HepG2 (cell line): Measurements from ENCODE around the gene CYP4A11. TPM values are rescaled to one million over a fixed set of nuclear protein-coding genes. Genes with fewer than 3 reads are reported as not detected.
"Not testable (repeated sequence)": the region's sequence is repeated elsewhere in the genome, so short reads cannot be mapped to it uniquely, and the experiment has no call there.

Experiments used
- ATAC-seq: fragments of 200-7000 bp; cut with Tn5 transposase; 3 replicates; pipeline ENCODE4 v1.9.1; 2020; ENCODE audit warnings: mild to moderate bottlenecking, moderate library complexity
- BruUV-seq: library from RNA; stranded (reverse); fragments of 400-500 nt; replicated peaks from 2 replicates; lab custom pipeline; 2021; lab: Mats Ljungman, UMichigan
- CTCF ChIA-PET: fragments of 300-600 bp; formaldehyde crosslinking; extraction: SDS; loops from one replicate; lab custom pipeline; 2021; ENCODE audit warnings: low total read pairs, inconsistent platforms, low intra/inter-chr PET ratio; lab: Yijun Ruan, JAX
- POLR2A ChIA-PET: fragments of 350-600 bp; sonication (Branson Sonifier 250); formaldehyde crosslinking; loops from one replicate; lab custom pipeline; 2020; ENCODE audit warnings: antibody characterized with exemption, inconsistent platforms; lab: Yijun Ruan, JAX
- DNase-seq: peaks from one replicate; pipeline ENCODE4 v3.0.0-alpha.2; 2015; ENCODE audit warnings: low spot score
- FAIRE-seq: peaks from 3 replicates; lab custom pipeline; 2011; peaks lifted over from hg19 to GRCh38; lab: Jason Lieb, UNC
- H2AFZ ChIP-seq: one replicate; pipeline ENCODE4 v1.6.1; 2011; ENCODE audit warnings: low read length, inconsistent platforms
- H3K27ac ChIP-seq: fragments of 300-600 bp; 3 replicates; pipeline ENCODE4 v1.8.0; 2011; ENCODE audit warnings: mixed run types, mild to moderate bottlenecking, mixed read lengths, low read length, inconsistent platforms; ENCODE audit not compliant: insufficient read depth; ENCODE audit errors: extremely low read length
- H3K27me3 ChIP-seq, 2 experiments: fragments of 200-600 bp in 1 of 2; 2 replicates in 1 of 2; 3 replicates in 1 of 2; pipeline versions ENCODE4 v1.6.0 to v1.8.0; 2011; ENCODE audit warnings: low read length in 2 of 2, mild to moderate bottlenecking in 2 of 2, moderate library complexity in 2 of 2, inconsistent platforms in 1 of 2; ENCODE audit not compliant: insufficient read depth in 2 of 2, control insufficient read depth in 1 of 2
- H3K36me3 ChIP-seq, 2 experiments: fragments of 200-600 bp in 1 of 2; replicated peaks in 1 of 2; 2 replicates in 1 of 2; 3 replicates in 1 of 2; pipeline versions ENCODE4 v1.5.1 to v1.8.0; 2011; ENCODE audit warnings: low read length in 2 of 2, inconsistent platforms in 1 of 2; ENCODE audit not compliant: insufficient read depth in 2 of 2, control insufficient read depth in 1 of 2
- H3K4me1 ChIP-seq: 2 replicates; pipeline ENCODE4 v1.5.1; 2012; ENCODE audit warnings: low read length, inconsistent platforms; ENCODE audit not compliant: insufficient read depth
- H3K4me2 ChIP-seq: 2 replicates; pipeline ENCODE4 v1.6.0; 2011; ENCODE audit warnings: low read depth, low read length, inconsistent platforms
- H3K4me3 ChIP-seq, 3 experiments: fragments of 200-600 bp in 1 of 3; sonication (generic), shearing (Covaris generic) in 1 of 3; replicated peaks in 1 of 3; 2 replicates each; pipeline ENCODE4 v1.5.1; 2011 to 2016; ENCODE audit warnings: low read length in 3 of 3, inconsistent platforms in 2 of 3, low read depth in 2 of 3, mild to moderate bottlenecking in 2 of 3, control low read depth in 1 of 3, mixed read lengths in 1 of 3; ENCODE audit not compliant: insufficient read depth in 1 of 3
- H3K79me2 ChIP-seq: one replicate; pipeline ENCODE4 v1.6.1; 2011; ENCODE audit warnings: low read length, inconsistent platforms; ENCODE audit not compliant: insufficient read depth
- H3K9ac ChIP-seq: 2 replicates; pipeline ENCODE4 v1.6.0; 2011; ENCODE audit warnings: mild to moderate bottlenecking, low read depth, low read length, inconsistent platforms; ENCODE audit not compliant: insufficient read depth
- H3K9me3 ChIP-seq: 2 replicates; pipeline ENCODE4 v1.5.1; 2012; ENCODE audit warnings: mild to moderate bottlenecking, low read length
- H4K20me1 ChIP-seq: 2 replicates; pipeline ENCODE4 v1.6.0; 2011; ENCODE audit warnings: inconsistent platforms, mild to moderate bottlenecking, low read length, moderate library complexity; ENCODE audit not compliant: insufficient read depth
- CHD2 ChIP-seq: IDR thresholded peaks from 2 replicates; pipeline ENCODE4 v1.6.1; 2011; ENCODE audit warnings: low read depth, low read length, improper control_type of control experiment
- CHD4 ChIP-seq: fragments of 200-600 bp; sonication (generic); IDR thresholded peaks from 2 replicates; pipeline ENCODE4 v1.7.0; 2017; ENCODE audit warnings: mild to moderate bottlenecking, low read length, borderline replicate concordance
- MBNL3 ChIP-seq: fragments of 250-450 bp; sonication (Bioruptor Pico); conservative IDR thresholded peaks from 2 replicates; pipeline ENCODE4 v1.8.0; 2022; ENCODE audit warnings: mild to moderate bottlenecking, inconsistent platforms
- PITX1 ChIP-seq: sonication (generic); formaldehyde crosslinking; IDR thresholded peaks from 2 replicates; pipeline ENCODE4 v1.5.1; 2020; ENCODE audit warnings: mild to moderate bottlenecking, missing genetic modification reagents
- RAD21 ChIP-seq: fragments of 450-650 bp; formaldehyde crosslinking; IDR thresholded peaks from 2 replicates; pipeline ENCODE4 v1.5.0; 2020; ENCODE audit warnings: mild to moderate bottlenecking
- SMC3 ChIP-seq: IDR thresholded peaks from 2 replicates; pipeline ENCODE4 v1.6.1; 2011; ENCODE audit warnings: low read length, improper control_type of control experiment
- SRF ChIP-seq: IDR thresholded peaks from 2 replicates; pipeline ENCODE4 v1.6.1; 2011; ENCODE audit warnings: mild to moderate bottlenecking, low read depth, low read length, moderate library complexity
- STAG1 ChIP-seq: sonication (generic); formaldehyde crosslinking; IDR thresholded peaks from 2 replicates; pipeline ENCODE4 v1.4.0; 2020; ENCODE audit warnings: missing genetic modification reagents
- TBX3 ChIP-seq: fragments of 450-650 bp; IDR thresholded peaks from 2 replicates; pipeline ENCODE4 v1.6.1; 2017; ENCODE audit warnings: antibody characterized with exemption, mild to moderate bottlenecking, inconsistent platforms, borderline replicate concordance
- ZMYM3 ChIP-seq: sonication (generic); formaldehyde crosslinking; IDR thresholded peaks from 2 replicates; pipeline ENCODE4 v1.5.1; 2020; ENCODE audit warnings: mild to moderate bottlenecking, missing genetic modification reagents
- ZNF124 ChIP-seq: sonication (generic); formaldehyde crosslinking; IDR thresholded peaks from 2 replicates; pipeline ENCODE4 v1.4.0; 2020; ENCODE audit warnings: missing genetic modification reagents
- WGBS: methylation state at CpG from one replicate; pipeline ENCODE4 v1.1.6; 2017; ENCODE audit warnings: low lambda C conversion rate; 5-methylcytosine and 5-hydroxymethylcytosine counted together
- in situ Hi-C: cut with HindIII; loops from 2 replicates; pipeline ENCODE4 v1.10.0; 2017; ENCODE audit warnings: low pct_unique_long_range_greater_than_20kb; ENCODE audit not compliant: extremely low pct_ligation_motif_present
- intact Hi-C: fragments of 100-400 bp; cut with micrococcal nuclease; formaldehyde crosslinking; loops from one replicate; pipeline ENCODE4 v1.10.0; 2022; ENCODE audit not compliant: unreplicated experiment
- polyA plus RNA-seq, 8 experiments: library from polyadenylated mRNA; depleted of rRNA in 3 of 8; stranded (reverse) in 7 of 8; unstranded in 1 of 8; fragments of >200 nt; fragmentation: Illumina TruSeq in 4 of 8; extraction: Trizol in 4 of 8; gene quantifications; 2 replicates each; pipeline versions ENCODE4 v1.2.1 to v1.2.3, GENCODE V29; 2011 to 2016; ENCODE audit warnings: low read depth in 4 of 8, missing spikeins in 1 of 8, mixed read lengths in 1 of 8; ENCODE audit not compliant: insufficient read depth in 1 of 8
- total RNA-seq, 5 experiments: library from RNA; depleted of rRNA; stranded (reverse); fragments of >200 nt; fragmentation: Illumina TruSeq; extraction: Trizol; gene quantifications; 2 replicates each; pipeline ENCODE4 v1.2.3, GENCODE V29; 2016; ENCODE audit warnings: low read depth in 1 of 5
- TF ChIP-seq, protein P1 (sequence below): fragments of 450-650 bp; IDR thresholded peaks from 2 replicates; pipeline ENCODE4 v1.6.1; 2017; ENCODE audit warnings: mild to moderate bottlenecking
- TF ChIP-seq, protein P2 (sequence below), 2 experiments: fragments of 450-650 bp in 1 of 2; sonication (generic) in 1 of 2; formaldehyde crosslinking; IDR thresholded peaks; 2 replicates each; pipeline versions ENCODE4 v1.5.0 to v1.8.0; 2020 to 2022; ENCODE audit warnings: mild to moderate bottlenecking in 1 of 2, missing genetic modification reagents in 1 of 2
- TF ChIP-seq, protein P3 (sequence below): sonication (generic); formaldehyde crosslinking; IDR thresholded peaks from 2 replicates; pipeline ENCODE4 v1.5.0; 2020; ENCODE audit warnings: mild to moderate bottlenecking, missing genetic modification reagents, moderate library complexity

Gene CYP4A11
- total and polyA plus RNA-seq, 2 of the 13 experiments (the other 11 are each of a cell fraction or from before 2014, with no cell fraction given): not detected

DNA sequence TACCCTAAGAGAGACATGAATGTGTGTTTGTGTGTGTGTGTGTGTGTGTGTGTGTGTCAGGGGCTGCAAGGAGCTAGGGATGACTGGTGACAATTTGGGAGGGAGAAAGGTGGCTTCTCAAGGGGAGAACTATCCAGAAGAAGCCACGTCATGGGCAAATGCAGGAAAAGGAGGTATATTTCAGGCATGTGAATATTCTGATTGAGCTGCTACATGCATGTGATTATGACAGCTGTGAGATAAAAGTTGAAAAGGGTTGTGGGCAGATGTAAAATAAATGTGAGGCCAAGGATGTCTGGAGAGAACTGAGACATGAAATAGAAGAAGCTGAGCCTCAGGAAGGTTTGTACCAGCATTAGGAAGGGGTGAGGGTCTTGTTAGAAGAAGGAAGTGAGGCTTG is 4.5 kb downstream of the CYP4A11 start (continued):
- TF ChIP-seq, protein P1, sequence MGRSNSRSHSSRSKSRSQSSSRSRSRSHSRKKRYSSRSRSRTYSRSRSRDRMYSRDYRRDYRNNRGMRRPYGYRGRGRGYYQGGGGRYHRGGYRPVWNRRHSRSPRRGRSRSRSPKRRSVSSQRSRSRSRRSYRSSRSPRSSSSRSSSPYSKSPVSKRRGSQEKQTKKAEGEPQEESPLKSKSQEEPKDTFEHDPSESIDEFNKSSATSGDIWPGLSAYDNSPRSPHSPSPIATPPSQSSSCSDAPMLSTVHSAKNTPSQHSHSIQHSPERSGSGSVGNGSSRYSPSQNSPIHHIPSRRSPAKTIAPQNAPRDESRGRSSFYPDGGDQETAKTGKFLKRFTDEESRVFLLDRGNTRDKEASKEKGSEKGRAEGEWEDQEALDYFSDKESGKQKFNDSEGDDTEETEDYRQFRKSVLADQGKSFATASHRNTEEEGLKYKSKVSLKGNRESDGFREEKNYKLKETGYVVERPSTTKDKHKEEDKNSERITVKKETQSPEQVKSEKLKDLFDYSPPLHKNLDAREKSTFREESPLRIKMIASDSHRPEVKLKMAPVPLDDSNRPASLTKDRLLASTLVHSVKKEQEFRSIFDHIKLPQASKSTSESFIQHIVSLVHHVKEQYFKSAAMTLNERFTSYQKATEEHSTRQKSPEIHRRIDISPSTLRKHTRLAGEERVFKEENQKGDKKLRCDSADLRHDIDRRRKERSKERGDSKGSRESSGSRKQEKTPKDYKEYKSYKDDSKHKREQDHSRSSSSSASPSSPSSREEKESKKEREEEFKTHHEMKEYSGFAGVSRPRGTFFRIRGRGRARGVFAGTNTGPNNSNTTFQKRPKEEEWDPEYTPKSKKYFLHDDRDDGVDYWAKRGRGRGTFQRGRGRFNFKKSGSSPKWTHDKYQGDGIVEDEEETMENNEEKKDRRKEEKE: no peak
- no peak for TF ChIP-seq TBX3
- TF ChIP-seq CHD2: no peak
- no peak for TF ChIP-seq CHD4
- no peak for TF ChIP-seq ZNF124 (CRISPR knock-in tag)
- no peak for TF ChIP-seq MBNL3 (CRISPR knock-in tag)
- TF ChIP-seq, protein P2, sequence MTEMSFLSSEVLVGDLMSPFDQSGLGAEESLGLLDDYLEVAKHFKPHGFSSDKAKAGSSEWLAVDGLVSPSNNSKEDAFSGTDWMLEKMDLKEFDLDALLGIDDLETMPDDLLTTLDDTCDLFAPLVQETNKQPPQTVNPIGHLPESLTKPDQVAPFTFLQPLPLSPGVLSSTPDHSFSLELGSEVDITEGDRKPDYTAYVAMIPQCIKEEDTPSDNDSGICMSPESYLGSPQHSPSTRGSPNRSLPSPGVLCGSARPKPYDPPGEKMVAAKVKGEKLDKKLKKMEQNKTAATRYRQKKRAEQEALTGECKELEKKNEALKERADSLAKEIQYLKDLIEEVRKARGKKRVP (CRISPR knock-in tag; IDR thresholded peaks at IDR 0.05): no peak
- TF ChIP-seq ZMYM3 (CRISPR knock-in tag): no peak
- no peak for TF ChIP-seq SRF
- TF ChIP-seq PITX1 (CRISPR knock-in tag): no peak

DNA sequence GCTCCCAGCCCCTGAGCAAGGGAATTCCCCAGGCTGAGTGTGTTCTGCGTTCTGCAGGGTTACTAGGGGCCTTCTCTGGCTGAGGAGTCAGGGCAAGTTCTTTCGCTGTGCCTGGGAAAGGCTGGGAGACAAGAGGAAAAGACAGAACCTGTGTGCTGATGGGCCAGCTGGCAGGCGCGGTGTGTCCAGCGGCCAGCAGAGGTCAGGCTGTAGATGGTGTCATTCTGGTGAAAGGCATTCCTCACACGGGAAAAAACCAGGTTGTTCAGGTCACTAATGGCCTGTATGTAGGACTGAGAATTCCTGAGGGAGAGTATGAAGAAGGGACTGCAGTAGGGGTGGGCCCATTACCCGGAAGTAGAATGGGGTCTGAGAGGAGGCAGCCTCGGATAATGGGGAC is 6.4 kb downstream of the CYP4A11 start:
- H3K4me1 ChIP-seq, H3K27me3 ChIP-seq, H3K79me2 ChIP-seq, H2AFZ ChIP-seq, H3K27ac ChIP-seq, H4K20me1 ChIP-seq, H3K9ac ChIP-seq, BruUV-seq, POLR2A ChIA-PET, H3K36me3 ChIP-seq, H3K9me3 ChIP-seq, H3K4me3 ChIP-seq, H3K4me2 ChIP-seq, CTCF ChIA-PET: not testable (repeated sequence)
- ATAC-seq (peak; percentile 92), FAIRE-seq (peak; percentile 72), DNase-seq (peak; percentile 11)
- in situ Hi-C loops: loop anchor here (25.0 kb wide), 1 partner anchor 202 kb away; the partner anchor contains the start of gene CYP4A22
- intact Hi-C loops: loop anchor here (2.0 to 10.0 kb wide), 3 partner anchors 56 to 210 kb away; no protein-coding TSS in a partner anchor
- 3% methylated on average over 8 of the region's 8 CpGs for WGBS
- TF ChIP-seq SMC3 (peak; percentile 55), RAD21 (CRISPR knock-in tag) (peak; percentile 46), STAG1 (peak; percentile 58)
- TF ChIP-seq, protein P3, sequence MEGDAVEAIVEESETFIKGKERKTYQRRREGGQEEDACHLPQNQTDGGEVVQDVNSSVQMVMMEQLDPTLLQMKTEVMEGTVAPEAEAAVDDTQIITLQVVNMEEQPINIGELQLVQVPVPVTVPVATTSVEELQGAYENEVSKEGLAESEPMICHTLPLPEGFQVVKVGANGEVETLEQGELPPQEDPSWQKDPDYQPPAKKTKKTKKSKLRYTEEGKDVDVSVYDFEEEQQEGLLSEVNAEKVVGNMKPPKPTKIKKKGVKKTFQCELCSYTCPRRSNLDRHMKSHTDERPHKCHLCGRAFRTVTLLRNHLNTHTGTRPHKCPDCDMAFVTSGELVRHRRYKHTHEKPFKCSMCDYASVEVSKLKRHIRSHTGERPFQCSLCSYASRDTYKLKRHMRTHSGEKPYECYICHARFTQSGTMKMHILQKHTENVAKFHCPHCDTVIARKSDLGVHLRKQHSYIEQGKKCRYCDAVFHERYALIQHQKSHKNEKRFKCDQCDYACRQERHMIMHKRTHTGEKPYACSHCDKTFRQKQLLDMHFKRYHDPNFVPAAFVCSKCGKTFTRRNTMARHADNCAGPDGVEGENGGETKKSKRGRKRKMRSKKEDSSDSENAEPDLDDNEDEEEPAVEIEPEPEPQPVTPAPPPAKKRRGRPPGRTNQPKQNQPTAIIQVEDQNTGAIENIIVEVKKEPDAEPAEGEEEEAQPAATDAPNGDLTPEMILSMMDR: peak; percentile 79

DNA sequence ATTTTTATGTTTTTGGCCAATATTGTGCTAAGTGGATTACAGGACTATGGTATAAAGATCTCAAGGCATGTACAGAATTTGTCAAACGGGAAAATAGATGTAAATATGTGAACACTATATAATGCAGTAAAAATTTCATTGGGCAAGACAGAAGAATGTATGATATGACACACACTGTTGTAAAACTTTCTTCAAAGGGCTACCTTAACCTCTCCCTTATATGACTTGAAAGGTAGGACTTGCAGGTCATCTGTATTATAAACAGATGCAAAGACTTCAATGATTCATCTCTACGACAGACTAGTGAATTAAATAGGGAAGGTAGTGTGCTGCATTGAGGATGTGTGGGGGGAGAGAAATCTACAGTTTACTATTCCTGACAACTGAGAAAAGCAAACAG is 9.3 kb downstream of the CYP4A11 start:
- H3K9ac ChIP-seq, H4K20me1 ChIP-seq, H3K79me2 ChIP-seq, H3K4me2 ChIP-seq, DNase-seq, H3K27me3 ChIP-seq, CTCF ChIA-PET, BruUV-seq, H3K36me3 ChIP-seq, H3K4me1 ChIP-seq, H3K9me3 ChIP-seq, H2AFZ ChIP-seq, H3K27ac ChIP-seq, H3K4me3 ChIP-seq, POLR2A ChIA-PET, ATAC-seq, FAIRE-seq: not testable (repeated sequence)
- in situ Hi-C loops (loop anchor here (25.0 kb wide), 1 partner anchor 205 kb away; the partner anchor contains the start of gene CYP4A22), intact Hi-C loops (loop anchor here (10.0 kb wide), 2 partner anchors 187 to 213 kb away; no protein-coding TSS in a partner anchor)
- WGBS: 2% methylated on average over 2 of the region's 2 CpGs
